HG03558 (cell line): ENCODE results near the gene CAPZB.
"Not testable (repeated sequence)": the region's sequence is repeated elsewhere in the genome, so short reads cannot be mapped to it uniquely, and the experiment has no call there.

Source experiments
- ATAC-seq: cut with Tn5 transposase; IDR thresholded peaks from one replicate; pipeline ENCODE4 v1.9.1; 2021; ENCODE audit warnings: moderate number of reproducible peaks; ENCODE audit not compliant: unreplicated experiment; ENCODE audit errors: extremely low read depth

CAPZB gene

GRCh38 chr1:19499887-19500286 is 14.5 kb upstream of the CAPZB start:
- not testable (repeated sequence) for ATAC-seq

- not testable (repeated sequence) for ATAC-seq
These were observed 12.1 kb upstream of the CAPZB start for GRCh38 chr1:19497443-19497842.

- no peak for ATAC-seq
These were observed 11.2 kb upstream of the CAPZB start for GRCh38 chr1:19496527-19496874.

GRCh38 chr1:19495799-19496526 is 10.6 kb upstream of the CAPZB start:
- ATAC-seq: no peak

- ATAC-seq: no peak
These were observed 9.8 kb upstream of the CAPZB start for GRCh38 chr1:19495000-19495656.

- ATAC-seq: no peak
These were observed 8.2 kb upstream of the CAPZB start for GRCh38 chr1:19493547-19493946.

- ATAC-seq: no peak
These were observed 4.7 kb upstream of the CAPZB start for GRCh38 chr1:19489996-19490395.

- no peak for ATAC-seq
These were observed 2.8 kb upstream of the CAPZB start for GRCh38 chr1:19488136-19488535.

GRCh38 chr1:19484798-19485361 is 459 bp downstream of the CAPZB start:
- ATAC-seq: no peak

GRCh38 chr1:19484338-19484797 is 971 bp downstream of the CAPZB start:
- no peak for ATAC-seq

- no peak for ATAC-seq
These were observed 1.6 kb downstream of the CAPZB start for GRCh38 chr1:19483691-19484090.

GRCh38 chr1:19483261-19483660 is 2.1 kb downstream of the CAPZB start:
- no peak for ATAC-seq

- no peak for ATAC-seq
These were observed 3.4 kb downstream of the CAPZB start for GRCh38 chr1:19481826-19482398.

- no peak for ATAC-seq
These were observed 5.1 kb downstream of the CAPZB start for GRCh38 chr1:19480282-19480681.

GRCh38 chr1:19479351-19480120 is 5.8 kb downstream of the CAPZB start:
- ATAC-seq: no peak

GRCh38 chr1:19478322-19478721 is 7.0 kb downstream of the CAPZB start:
- ATAC-seq: no peak

- no peak for ATAC-seq
These were observed 7.8 kb downstream of the CAPZB start for GRCh38 chr1:19477284-19478249.

- no peak for ATAC-seq
These were observed 8.7 kb downstream of the CAPZB start for GRCh38 chr1:19476450-19477190.

- no peak for ATAC-seq
These were observed 10.0 kb downstream of the CAPZB start for GRCh38 chr1:19475296-19475695.
